ENCODE results near the gene GAGE12E.
"Not testable (repeated sequence)": the region's sequence is repeated elsewhere in the genome, so short reads cannot be mapped to it uniquely, and the experiment has no call there.

- not testable (repeated sequence) for TF ChIP-seq CTCF, POLR2A (IDR thresholded peaks at IDR 0.05)
These were observed 18.1 kb downstream of the GAGE12E start for GRCh38 chrX:49569152-49569551.

Measured in body of pancreas (tissue), 4 donors.